HS-27A (cell line): ENCODE results near the gene GDI1.

Experiments
- DNase-seq: peaks from one replicate; pipeline ENCODE4 v3.0.0-alpha.2; 2012; ENCODE audit warnings: low read depth, missing footprints

Gene GDI1

GRCh38 chrX:154482786-154483185 is 45.8 kb downstream of the GDI1 start:
- DNase-seq = no peak

- no peak for DNase-seq
Measured at GRCh38 chrX:154483325-154483724, 46.4 kb downstream of the GDI1 start.

GRCh38 chrX:154484255-154485149 is 47.5 kb downstream of the GDI1 start:
- DNase-seq = no peak

GRCh38 chrX:154485150-154486051 is 48.4 kb downstream of the GDI1 start:
- no peak for DNase-seq

GRCh38 chrX:154486052-154486395 is 49.1 kb downstream of the GDI1 start:
- no peak for DNase-seq

- no peak for DNase-seq
Measured at GRCh38 chrX:154486396-154487207, 49.6 kb downstream of the GDI1 start, which contains the start of gene UBL4A. Gene UBL4A, minus strand, starts transcription at chrX:154486615. Its CDS starts 31 bp downstream, at chrX:154486584.

GRCh38 chrX:154487518-154488290 is 50.8 kb downstream of the GDI1 start:
- DNase-seq = no peak

GRCh38 chrX:154488336-154489075 is 51.6 kb downstream of the GDI1 start:
- DNase-seq = no peak

GRCh38 chrX:154489182-154489581 is 52.2 kb downstream of the GDI1 start:
- DNase-seq = no peak

- peak; percentile 38 for DNase-seq
Measured at GRCh38 chrX:154490021-154490413, 53.1 kb downstream of the GDI1 start.

- DNase-seq = peak; percentile 78
Measured at GRCh38 chrX:154490414-154491083, 53.6 kb downstream of the GDI1 start, which contains the start of gene SLC10A3. Gene SLC10A3, minus strand, starts transcription at chrX:154490629. Its CDS starts 1,689 bp downstream, at chrX:154488940.
